A549 (cell line): ENCODE results near the gene ROR2. TPM values are rescaled to one million over a fixed set of nuclear protein-coding genes. Genes with fewer than 3 reads are reported as not detected.

Source experiments
- ATAC-seq, 2 experiments: fragments of 200-7000 bp in 1 of 2; fragments of >200 bp in 1 of 2; cut with Nextera tagmentation in 1 of 2; cut with Tn5 transposase in 1 of 2; 3 replicates each; pipeline versions ENCODE4 v1.8.0 to v1.9.1; 2018 to 2020; ENCODE audit warnings: mild to moderate bottlenecking in 1 of 2, moderate library complexity in 1 of 2
- CTCF ChIA-PET: fragments of 300-600 bp; sonication (Branson Sonifier 250); formaldehyde crosslinking; extraction: SDS; loops from one replicate; lab custom pipeline; 2021; ENCODE audit warnings: antibody characterized with exemption, inconsistent platforms; lab: Yijun Ruan, JAX
- POLR2A ChIA-PET: fragments of 350-600 bp; formaldehyde crosslinking; extraction: SDS; loops from one replicate; lab custom pipeline; 2021; ENCODE audit warnings: antibody characterized with exemption, inconsistent platforms; lab: Yijun Ruan, JAX
- DNase-seq, 2 experiments: peaks; one replicate each; pipeline versions ENCODE4 v3.0.0 to v3.0.0-alpha.2; 2011 to 2016; ENCODE audit warnings: low read depth in 1 of 2, low spot score in 1 of 2
- FAIRE-seq: peaks from 2 replicates; lab custom pipeline; 2011; peaks lifted over from hg19 to GRCh38; lab: Jason Lieb, UNC
- H3K27ac ChIP-seq, 2 experiments: fragments of >200 bp; sonication (Bioruptor Twin); formaldehyde crosslinking; 3 replicates each; pipeline ENCODE4 v1.5.1; 2016 to 2017
- H3K4me1 ChIP-seq: fragments of >200 bp; sonication (Bioruptor Twin); formaldehyde crosslinking; 3 replicates; pipeline ENCODE4 v1.6.1; 2016
- H3K4me2 ChIP-seq: fragments of >200 bp; sonication (Bioruptor Twin); formaldehyde crosslinking; 3 replicates; pipeline ENCODE4 v1.6.1; 2016
- H3K4me3 ChIP-seq: fragments of >200 bp; sonication (Bioruptor Twin); formaldehyde crosslinking; 3 replicates; pipeline ENCODE4 v1.5.1; 2016
- H3K9me3 ChIP-seq: fragments of >200 bp; sonication (Bioruptor Twin); formaldehyde crosslinking; 3 replicates; pipeline ENCODE4 v1.6.1; 2016
- ATOH8 ChIP-seq: fragments of 250-450 bp; sonication (Bioruptor Pico); IDR thresholded peaks from 2 replicates; pipeline ENCODE4 v1.5.0; 2020; ENCODE audit warnings: low read depth, mild to moderate bottlenecking, moderate library complexity
- BCL3 ChIP-seq: fragments of >200 bp; sonication (Bioruptor Twin); formaldehyde crosslinking; IDR thresholded peaks from 3 replicates; pipeline ENCODE4 v1.6.1; 2016
- BHLHE40 ChIP-seq: IDR thresholded peaks from 2 replicates; pipeline ENCODE4 v1.6.1; 2012; ENCODE audit warnings: low read depth, low read length, inconsistent platforms
- CBX2 ChIP-seq: fragments of 200-600 bp; sonication (generic); IDR thresholded peaks from 2 replicates; pipeline ENCODE4 v1.6.1; 2016; ENCODE audit warnings: low read depth, mild to moderate bottlenecking, borderline replicate concordance
- CBX8 ChIP-seq: fragments of 200-600 bp; sonication (generic); IDR thresholded peaks from 2 replicates; pipeline ENCODE4 v1.6.1; 2016
- CHD4 ChIP-seq: fragments of 200-600 bp; sonication (generic); IDR thresholded peaks from 2 replicates; pipeline ENCODE4 v1.6.1; 2016; ENCODE audit warnings: antibody characterized with exemption, mild to moderate bottlenecking, borderline replicate concordance
- CTCF ChIP-seq: fragments of >200 bp; sonication (Bioruptor Twin); formaldehyde crosslinking; IDR thresholded peaks from 3 replicates; pipeline ENCODE4 v1.5.1; 2016
- E2F6 ChIP-seq: IDR thresholded peaks from 2 replicates; pipeline ENCODE4 v1.6.1; 2012; ENCODE audit warnings: low read depth, borderline replicate concordance
- EHF ChIP-seq: fragments of 250-450 bp; sonication (Bioruptor Pico); IDR thresholded peaks from 2 replicates; pipeline ENCODE4 v1.5.0; 2020; ENCODE audit warnings: mild to moderate bottlenecking
- EHMT2 ChIP-seq: fragments of 200-600 bp; sonication (generic); IDR thresholded peaks from 2 replicates; pipeline ENCODE4 v1.6.1; 2016; ENCODE audit warnings: antibody characterized with exemption, low read depth, mild to moderate bottlenecking, moderate library complexity
- EP300 ChIP-seq, 2 experiments: fragments of >200 bp; sonication (Bioruptor Twin); formaldehyde crosslinking; IDR thresholded peaks; 2 replicates in 1 of 2; 3 replicates in 1 of 2; pipeline ENCODE4 v1.6.1; 2016 to 2017
- ESRRA ChIP-seq: fragments of 150-350 bp; IDR thresholded peaks from 2 replicates; pipeline ENCODE4 v1.6.1; 2014; ENCODE audit warnings: mild to moderate bottlenecking, low read length, borderline replicate concordance
- GATA3 ChIP-seq: IDR thresholded peaks from 2 replicates; pipeline ENCODE4 v1.6.1; 2012; ENCODE audit warnings: borderline replicate concordance
- HOXA7 ChIP-seq: fragments of 250-450 bp; sonication (Bioruptor Pico); IDR thresholded peaks from 2 replicates; pipeline ENCODE4 v1.5.0; 2020; ENCODE audit warnings: mild to moderate bottlenecking, moderate library complexity
- KDM1A ChIP-seq: fragments of 200-600 bp; sonication (generic); IDR thresholded peaks from 2 replicates; pipeline ENCODE4 v1.6.1; 2016; ENCODE audit warnings: low read depth, mild to moderate bottlenecking
- MAFK ChIP-seq: fragments of 450-650 bp; IDR thresholded peaks from 2 replicates; pipeline ENCODE4 v1.6.1; 2014; ENCODE audit not compliant: partially characterized antibody
- MAZ ChIP-seq: fragments of 150-350 bp; IDR thresholded peaks from 2 replicates; pipeline ENCODE4 v1.6.1; 2014; ENCODE audit warnings: antibody characterized with exemption, low read depth, low read length, borderline replicate concordance
- MYC ChIP-seq: IDR thresholded peaks from 2 replicates; pipeline ENCODE4 v1.6.1; 2012; ENCODE audit warnings: mild to moderate bottlenecking, inconsistent platforms, low read length, improper control_type of control experiment, borderline replicate concordance
- NPAS2 ChIP-seq: fragments of 250-450 bp; sonication (Bioruptor Pico); IDR thresholded peaks from 2 replicates; pipeline ENCODE4 v1.8.0; 2022; ENCODE audit warnings: mild to moderate bottlenecking, moderate library complexity, borderline replicate concordance
- PBX3 ChIP-seq: IDR thresholded peaks from 2 replicates; pipeline ENCODE4 v1.6.1; 2012
- PHF8 ChIP-seq: fragments of 200-600 bp; sonication (generic); IDR thresholded peaks from 2 replicates; pipeline ENCODE4 v1.6.1; 2016; ENCODE audit warnings: low read depth, mild to moderate bottlenecking, antibody characterized with exemption, moderate library complexity, borderline replicate concordance
- POLR2A ChIP-seq: IDR thresholded peaks from 2 replicates; pipeline ENCODE4 v1.6.1; 2012; ENCODE audit warnings: mild to moderate bottlenecking, low read length
- POLR2AphosphoS2 ChIP-seq: conservative IDR thresholded peaks from 2 replicates; pipeline ENCODE4 v1.6.1; 2012; ENCODE audit warnings: low read length, improper control_type of control experiment, inconsistent platforms
- TFCP2L1 ChIP-seq: fragments of 250-450 bp; sonication (Bioruptor Pico); IDR thresholded peaks from 2 replicates; pipeline ENCODE4 v1.5.0; 2021; ENCODE audit warnings: mild to moderate bottlenecking
- TP53 ChIP-seq: fragments of 250-450 bp; sonication (Bioruptor Pico); IDR thresholded peaks from 2 replicates; pipeline ENCODE4 v1.5.0; 2021; ENCODE audit warnings: mild to moderate bottlenecking, moderate library complexity
- USF2 ChIP-seq: fragments of 450-650 bp; IDR thresholded peaks from 2 replicates; pipeline ENCODE4 v1.6.1; 2014; ENCODE audit warnings: antibody characterized with exemption
- ZFP36 ChIP-seq: fragments of 450-650 bp; IDR thresholded peaks from 2 replicates; pipeline ENCODE4 v1.6.1; 2014; ENCODE audit warnings: borderline replicate concordance; ENCODE audit not compliant: partially characterized antibody
- ZNF302 ChIP-seq: fragments of 250-450 bp; sonication (Bioruptor Pico); IDR thresholded peaks from 2 replicates; pipeline ENCODE4 v1.9.0; 2021; ENCODE audit warnings: inconsistent platforms, mild to moderate bottlenecking, moderate library complexity
- ZSCAN20 ChIP-seq: fragments of 250-450 bp; sonication (Bioruptor Pico); IDR thresholded peaks from 2 replicates; pipeline ENCODE4 v1.8.0; 2022; ENCODE audit warnings: mild to moderate bottlenecking, moderate library complexity
- WGBS: methylation state at CpG from one replicate; pipeline ENCODE4 v1.1.6; 2017; ENCODE audit errors: missing lambda C conversion rate; 5-methylcytosine and 5-hydroxymethylcytosine counted together
- polyA plus RNA-seq, 4 experiments: library from polyadenylated mRNA; depleted of rRNA in 3 of 4; stranded (reverse); fragments of >200 nt; fragmentation: RNase III in 1 of 4; extraction: RNeasy Plus Mini Kit Qiagen cat#74134 plus additional on column Dnase treatment in 1 of 4; gene quantifications; 2 replicates in 3 of 4; 3 replicates in 1 of 4; pipeline ENCODE4 v1.2.3, GENCODE V29; 2011 to 2017
- TF ChIP-seq, protein P1 (sequence below): fragments of >200 bp; sonication (Bioruptor Twin); formaldehyde crosslinking; IDR thresholded peaks from 2 replicates; pipeline ENCODE4 v1.6.1; 2016

ROR2 gene
- polyA plus RNA-seq, 2 of the 4 experiments (the other 2 are of a cell fraction) = 0.12 to 0.53 TPM

DNA sequence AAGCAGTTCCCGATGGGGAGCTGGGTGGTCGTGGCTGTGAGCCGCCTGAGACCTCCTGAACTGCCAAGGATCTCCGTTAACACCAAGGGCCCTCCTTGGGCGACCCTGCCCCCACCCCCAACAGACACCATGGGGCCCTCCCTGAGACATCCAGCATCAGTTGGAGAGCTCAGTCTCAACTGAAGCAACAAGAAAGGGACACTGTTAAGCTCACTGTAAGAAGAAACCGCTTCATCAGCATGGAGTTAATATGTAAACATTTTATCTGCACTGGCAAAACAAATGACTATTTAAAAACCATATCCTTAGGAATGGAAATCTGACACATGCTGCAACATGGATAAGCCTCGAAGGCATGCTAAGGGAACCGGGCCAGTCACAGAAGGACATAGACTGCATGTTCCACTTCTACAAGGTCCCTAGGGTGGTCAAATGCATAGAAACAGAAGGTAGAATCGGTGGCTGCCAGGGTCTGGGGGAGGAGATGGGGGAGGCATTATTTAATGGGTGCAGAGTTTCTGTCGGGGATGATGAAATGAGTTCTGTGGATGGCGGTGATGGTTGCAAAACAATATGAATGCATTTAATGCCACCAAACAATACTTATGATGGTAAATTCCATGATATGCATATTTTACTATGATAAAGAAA, 47.4 kb downstream of the ROR2 start:
- WGBS = 58% methylated on average over 9 of the region's 11 CpGs
- no peak overlapping the region for H3K27ac ChIP-seq
- no peak for ATAC-seq
- 0 out of 3 replicates have a peak, but pooled peaks cover 2% of the 10 kb centered on the region for H3K4me1 ChIP-seq
- no peaks in the 10 kb centered on the region for H3K9me3 ChIP-seq
- CTCF ChIA-PET = no interaction called here
- no peak for DNase-seq
- TF ChIP-seq HOXA7 (CRISPR knock-in tag) = no peak
- peak; percentile 15 for TF ChIP-seq MAFK
- TF ChIP-seq PBX3 = no peak
- TF ChIP-seq ZNF302 = no peak
- POLR2A ChIA-PET = no interaction called here
- no peak for FAIRE-seq
- no peak overlapping the region for H3K4me3 ChIP-seq
- no peak overlapping the region for H3K4me2 ChIP-seq

- CTCF ChIA-PET = no interaction called here
These were observed 49.2 kb downstream of the ROR2 start for GRCh38 chr9:91900797-91901177.

DNA sequence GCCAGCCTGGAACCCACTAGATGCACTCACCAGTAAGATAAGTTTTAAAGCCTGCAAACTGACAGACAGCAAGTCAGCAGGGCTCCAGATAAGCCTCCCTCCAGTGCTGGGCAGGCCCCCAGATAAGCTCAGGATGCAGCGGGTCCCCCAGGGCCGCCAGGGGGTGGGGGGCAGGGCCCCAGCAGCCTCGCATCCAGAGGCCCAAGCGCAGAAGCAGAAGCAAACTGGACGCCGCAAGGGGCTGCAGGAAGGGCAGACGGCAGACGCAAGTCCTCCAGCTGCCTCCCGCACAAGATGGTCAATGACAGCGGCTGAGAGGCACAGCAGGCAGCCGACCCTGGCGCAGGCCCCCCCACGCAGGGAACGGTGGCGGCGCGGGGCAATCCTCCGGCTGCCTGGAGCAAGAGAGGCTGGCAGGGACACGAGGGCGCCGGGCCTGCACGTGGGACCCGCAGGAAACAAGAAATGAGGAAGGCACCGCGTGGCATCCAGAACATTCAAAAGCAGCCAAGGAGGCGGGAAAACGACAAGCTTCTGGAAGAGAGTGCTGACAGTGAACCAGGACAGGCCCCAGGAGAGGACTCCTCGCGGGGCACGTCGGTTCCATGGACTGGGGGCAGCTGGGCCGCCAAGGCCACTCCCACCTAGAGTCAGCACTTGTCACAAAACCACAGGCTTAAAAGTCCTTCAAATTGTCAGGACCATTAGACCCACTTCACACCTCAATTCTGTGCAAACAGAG, 49.8 kb downstream of the ROR2 start:
- DNase-seq = no peak
- no peak for TF ChIP-seq GATA3
- TF ChIP-seq NPAS2 (CRISPR knock-in tag) = no peak
- no peak for TF ChIP-seq KDM1A
- no peak for TF ChIP-seq BCL3
- no peak for TF ChIP-seq MAZ
- no peak for TF ChIP-seq CTCF
- TF ChIP-seq POLR2A = no peak
- TF ChIP-seq E2F6 = no peak
- TF ChIP-seq ESRRA = no peak
- TF ChIP-seq MYC = no peak
- TF ChIP-seq CHD4 = no peak
- no peak for TF ChIP-seq PHF8
- no peak for TF ChIP-seq ATOH8 (CRISPR knock-in tag)
- TF ChIP-seq EHF (CRISPR knock-in tag) = no peak
- no peak for TF ChIP-seq CBX8
- TF ChIP-seq POLR2AphosphoS2 = no peak
- TF ChIP-seq, protein P1, sequence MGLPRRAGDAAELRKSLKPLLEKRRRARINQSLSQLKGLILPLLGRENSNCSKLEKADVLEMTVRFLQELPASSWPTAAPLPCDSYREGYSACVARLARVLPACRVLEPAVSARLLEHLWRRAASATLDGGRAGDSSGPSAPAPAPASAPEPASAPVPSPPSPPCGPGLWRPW = no peak
- no peak for TF ChIP-seq USF2
- TF ChIP-seq, all 56 proteins: peak for 0
- no peaks in the 10 kb centered on the region for H3K9me3 ChIP-seq
- CTCF ChIA-PET = no interaction called here
- H3K4me3 ChIP-seq = no peak overlapping the region
- H3K4me2 ChIP-seq = no peak overlapping the region
- no peak overlapping the region for H3K27ac ChIP-seq
- FAIRE-seq (no peak), ATAC-seq (no peak)
- 77% methylated on average over 32 of the region's 32 CpGs for WGBS
- 0 out of 3 replicates have a peak, but pooled peaks cover 2% of the 10 kb centered on the region for H3K4me1 ChIP-seq
- POLR2A ChIA-PET = no interaction called here

More at GRCh38 chr9:91900797-91901177, 49.2 kb downstream of the ROR2 start:
- no peak for ATAC-seq
- POLR2A ChIA-PET = no interaction called here
- Histone ChIP-seq H3K4me2 (no peak overlapping the region), H3K27ac (no peak overlapping the region), H3K4me3 (no peak overlapping the region), H3K9me3 (no peaks in the 10 kb centered on the region), H3K4me1 (0 out of 3 replicates have a peak, but pooled peaks cover 2% of the 10 kb centered on the region)
- DNase-seq = no peak
- no peak for TF ChIP-seq ZSCAN20 (CRISPR knock-in tag)
- TF ChIP-seq GATA3 = no peak
- no peak for TF ChIP-seq EP300 (IDR thresholded peaks at IDR 0.05)
- no peak for TF ChIP-seq EHMT2
- no peak for TF ChIP-seq TP53 (CRISPR knock-in tag)
- no peak for TF ChIP-seq ZFP36
- TF ChIP-seq NPAS2 (CRISPR knock-in tag) = no peak
- TF ChIP-seq BHLHE40 = no peak
- TF ChIP-seq TFCP2L1 (CRISPR knock-in tag) = no peak
- no peak for TF ChIP-seq CBX2
- WGBS = 37% methylated on average over 3 of the region's 3 CpGs
- FAIRE-seq = no peak
